Heart left ventricle (tissue), 16 donors: ENCODE data around the gene ARVCF. TPM values are rescaled to one million over a fixed set of nuclear protein-coding genes. Genes with fewer than 3 reads are reported as not detected.

Source experiments
- ATAC-seq, 4 donors: fragments of 200-7000 bp; cut with Tn5 transposase; one replicate each; pipeline ENCODE4 v1.9.1; 2020 to 2022; ENCODE audit warnings: moderate library complexity in 4 of 4, mild to moderate bottlenecking in 3 of 4, moderate number of reproducible peaks in 1 of 4
- DNase-seq, 5 donors: peaks; one replicate each; pipeline ENCODE4 v3.0.0-alpha.2; 2020
- H3K27ac ChIP-seq, 12 donors: fragments of 200-600 bp; sonication (generic) in 4 of 12; one replicate each; pipeline versions ENCODE4 v1.5.0 to v1.8.0; 2016 to 2022; ENCODE audit warnings: mild to moderate bottlenecking in 2 of 12
- H3K27me3 ChIP-seq, 9 donors: fragments of 200-600 bp; sonication (generic) in 2 of 9; one replicate each; pipeline versions ENCODE4 v1.5.1 to v1.8.0; 2016 to 2022; ENCODE audit warnings: mild to moderate bottlenecking in 3 of 9
- H3K36me3 ChIP-seq, 9 donors: fragments of 200-600 bp; sonication (generic) in 2 of 9; one replicate each; pipeline versions ENCODE4 v1.5.0 to v1.8.0; 2018 to 2022; ENCODE audit warnings: mild to moderate bottlenecking in 2 of 9
- H3K4me1 ChIP-seq, 12 donors: fragments of 200-600 bp; sonication (generic) in 4 of 12; one replicate each; pipeline versions ENCODE4 v1.5.0 to v1.8.0; 2016 to 2022; ENCODE audit warnings: mild to moderate bottlenecking in 3 of 12
- H3K4me3 ChIP-seq, 12 donors: fragments of 200-600 bp; sonication (generic) in 4 of 12; one replicate each; pipeline versions ENCODE4 v1.5.0 to v1.8.0; 2017 to 2022; ENCODE audit warnings: mild to moderate bottlenecking in 9 of 12, moderate library complexity in 4 of 12
- H3K9me3 ChIP-seq, 12 donors: fragments of 200-600 bp; sonication (generic) in 4 of 12; one replicate each; pipeline versions ENCODE4 v1.5.0 to v1.8.0; 2016 to 2022; ENCODE audit warnings: mild to moderate bottlenecking in 1 of 12
- CTCF ChIP-seq, 12 donors: fragments of 200-600 bp; sonication (generic) in 4 of 12; IDR thresholded peaks; one replicate each; pipeline versions ENCODE4 v1.5.0 to v1.8.0; 2018 to 2022; ENCODE audit warnings: antibody characterized with exemption in 12 of 12, mild to moderate bottlenecking in 5 of 12
- POLR2A ChIP-seq, 2 donors: fragments of 450-650 bp; IDR thresholded peaks; one replicate each; pipeline ENCODE4 v1.6.1; 2017; ENCODE audit warnings: antibody characterized with exemption in 2 of 2, mild to moderate bottlenecking in 2 of 2, moderate library complexity in 2 of 2
- WGBS, 4 donors: extraction: QIAGEN DNeasy Blood & Tissue Kit in 2 of 4; methylation state at CpG; one replicate each; pipeline versions ENCODE4 v1.1.5 to v1.1.7; 2013 to 2018; 5-methylcytosine and 5-hydroxymethylcytosine counted together
- intact Hi-C, 10 donors: fragments of 100-400 bp; cut with DNase I; formaldehyde crosslinking; loops; one replicate each; pipeline versions ENCODE4 v1.11.1 to v1.14.2; 2022
- polyA plus RNA-seq, 2 donors: library from polyadenylated mRNA; stranded (reverse); fragments of 200-250 nt; gene quantifications; one replicate each; pipeline ENCODE4 v1.2.3, GENCODE V29; 2013
- total RNA-seq, 9 donors: library from RNA; depleted of rRNA in 2 of 9; stranded (reverse); fragments of >200 nt in 2 of 9; fragmentation: NEBNext Ultra II Directional in 3 of 9; extraction: Animal tissue kit (Norgen Biotek cat#: 25700) in 3 of 9; gene quantifications; one replicate each; pipeline versions ENCODE4 v1.1.0 to v1.2.4, GENCODE V29; 2016 to 2023
- donor health status: ischemic (EF 13 %, LVEDD 7.1; RV severe dilation, severe dysfunction).
- donor health status: healthy with polysubstance abuse.
- donor health status: DM: no; HTN: yes; CAD: no.
- donor health status: DM: no; HTN: no; CAD: no.
- donor health status: ischemic (EF 25% LVEDD 6.9; RV normal size, moderate dysfunction).
- donor health status: ischemic (EF 25% LVEDD 5.7; RV mildly dilated, moderate dysfunction).
- donor health status: healthy.
- donor health status: DM: yes; HTN: yes; CAD: no.
- donor health status: ischemic (EF 35%, LVEDD 5.7; RV mildly dilated, moderate dysfunction).
- donor health status: nonischemic (EF 11% LVEDD 7.7; RV severe dilation, severe dysfunction).
- donor health status: DM: yes; HTN: yes; CAD: no.
- donor health status: PGD.
- donor health status: ischemic (EF 29% LVEDD 5.4; RV normal size, mild dysfunction).
- donor health status: nonischemic (EF 23%, LVEDD 6.1; RV moderate dilation, normal function).

Gene ARVCF
- total and polyA plus RNA-seq, 11 donors, result 21.2 to 46.6 (median 33.3) TPM

- peak overlapping the region in 9 of 12 donors; percentile 3 to 68 (median 49) for H3K27ac ChIP-seq
- WGBS, 4 donors, result 71 to 78% (median 75%) methylated on average over 9 of the region's 9 CpGs
- no peaks in the 10 kb centered on the region for H3K9me3 ChIP-seq
- ATAC-seq (peak; percentile 38 to 62 (median 48)), DNase-seq (peak in 3 of 5 donors; percentile 56 to 67 (median 63))
- peaks cover 11 to 95% (median 58%) of the 10 kb centered on the region in 12 donors for H3K4me1 ChIP-seq
- no peak for TF ChIP-seq CTCF (IDR thresholded peaks at IDR 0.05)
- no peak overlapping the region for H3K4me3 ChIP-seq
- H3K27me3 ChIP-seq, result no peaks in the 10 kb centered on the region
- intact Hi-C loops, result loop anchor here in 5 of 10 donors (5.0 to 10.0 kb wide), 4 partner anchors 48 to 85 kb away; partner anchors contain the start of genes DGCR8 (in 2 of the 5), RANBP1 (in 2 of the 5) and TRMT2A (in 2 of the 5)
- peaks cover 0 to 15% (median 11%) of the 10 kb centered on the region in 9 donors for H3K36me3 ChIP-seq
These were observed 13.1 kb upstream of the ARVCF start for GRCh38 chr22:20029550-20030225.

- peaks cover 11 to 95% (median 59%) of the 10 kb centered on the region in 12 donors for H3K4me1 ChIP-seq
These were observed 12.4 kb upstream of the ARVCF start for GRCh38 chr22:20028855-20029549.

GRCh38 chr22:20027966-20028854 lies 11.6 kb upstream of the ARVCF start:
- no peak overlapping the region for H3K4me3 ChIP-seq
- DNase-seq (no peak), ATAC-seq (no peak)
- peaks cover 0 to 20% (median 14%) of the 10 kb centered on the region in 9 donors for H3K36me3 ChIP-seq
- WGBS, 4 donors, result 81 to 91% (median 87%) methylated on average over 12 of the region's 12 CpGs
- intact Hi-C loops, result loop anchor here in 4 of 10 donors (5.0 to 10.0 kb wide), 3 partner anchors 49 to 87 kb away; partner anchors contain the start of genes RANBP1 (in 2 of the 4), TRMT2A (in 2 of the 4) and DGCR8 (in 1 of the 4)
- peak overlapping the region in 6 of 12 donors; percentile 33 to 68 (median 54) for H3K27ac ChIP-seq
- no peaks in the 10 kb centered on the region for H3K9me3 ChIP-seq
- no peaks in the 10 kb centered on the region for H3K27me3 ChIP-seq
- peaks cover 13 to 95% (median 55%) of the 10 kb centered on the region in 12 donors for H3K4me1 ChIP-seq
- TF ChIP-seq POLR2A (IDR thresholded peaks at IDR 0.05) (no peak), CTCF (IDR thresholded peaks at IDR 0.05) (peak in 4 of 12 donors; percentile 7 to 29 (median 20))

More at GRCh38 chr22:20028855-20029549, 12.4 kb upstream of the ARVCF start:
- peak overlapping the region in 10 of 12 donors; percentile 3 to 68 (median 46) for H3K27ac ChIP-seq
- H3K36me3 ChIP-seq, result peaks cover 0 to 20% (median 13%) of the 10 kb centered on the region in 9 donors
- WGBS, 4 donors, result 51 to 68% (median 62%) methylated on average over 16 of the region's 16 CpGs
- H3K9me3 ChIP-seq, result no peaks in the 10 kb centered on the region
- no peak overlapping the region for H3K4me3 ChIP-seq
- TF ChIP-seq CTCF (IDR thresholded peaks at IDR 0.05) (peak in 1 of 12 donors; percentile 3), POLR2A (IDR thresholded peaks at IDR 0.05) (no peak)
- H3K27me3 ChIP-seq, result no peaks in the 10 kb centered on the region
- DNase-seq, result peak in 1 of 5 donors; percentile 53
- intact Hi-C loops, result loop anchor here in 4 of 10 donors (5.0 to 10.0 kb wide), 3 partner anchors 48 to 86 kb away; partner anchors contain the start of genes RANBP1 (in 2 of the 4), TRMT2A (in 2 of the 4) and DGCR8 (in 1 of the 4)
- ATAC-seq, result peak in 2 of 4 donors; percentile 2 to 15
